A549 (cell line): ENCODE data around the gene KIAA1586. TPM values are rescaled to one million over a fixed set of nuclear protein-coding genes. Genes with fewer than 3 reads are reported as not detected.

Experiments used
- ATAC-seq, 2 experiments: fragments of 200-7000 bp in 1 of 2; fragments of >200 bp in 1 of 2; cut with Nextera tagmentation in 1 of 2; cut with Tn5 transposase in 1 of 2; 3 replicates each; pipeline versions ENCODE4 v1.8.0 to v1.9.1; 2018 to 2020; ENCODE audit warnings: mild to moderate bottlenecking in 1 of 2, moderate library complexity in 1 of 2
- CTCF ChIA-PET: fragments of 300-600 bp; sonication (Branson Sonifier 250); formaldehyde crosslinking; extraction: SDS; loops from one replicate; lab custom pipeline; 2021; ENCODE audit warnings: antibody characterized with exemption, inconsistent platforms; lab: Yijun Ruan, JAX
- POLR2A ChIA-PET: fragments of 350-600 bp; formaldehyde crosslinking; extraction: SDS; loops from one replicate; lab custom pipeline; 2021; ENCODE audit warnings: antibody characterized with exemption, inconsistent platforms; lab: Yijun Ruan, JAX
- DNase-seq, 2 experiments: peaks; one replicate each; pipeline versions ENCODE4 v3.0.0 to v3.0.0-alpha.2; 2011 to 2016; ENCODE audit warnings: low read depth in 1 of 2, low spot score in 1 of 2
- FAIRE-seq: peaks from 2 replicates; lab custom pipeline; 2011; peaks lifted over from hg19 to GRCh38; lab: Jason Lieb, UNC
- H3K27ac ChIP-seq, 2 experiments: fragments of >200 bp; sonication (Bioruptor Twin); formaldehyde crosslinking; 3 replicates each; pipeline ENCODE4 v1.5.1; 2016 to 2017
- H3K4me1 ChIP-seq: fragments of >200 bp; sonication (Bioruptor Twin); formaldehyde crosslinking; 3 replicates; pipeline ENCODE4 v1.6.1; 2016
- H3K4me2 ChIP-seq: fragments of >200 bp; sonication (Bioruptor Twin); formaldehyde crosslinking; 3 replicates; pipeline ENCODE4 v1.6.1; 2016
- H3K4me3 ChIP-seq: fragments of >200 bp; sonication (Bioruptor Twin); formaldehyde crosslinking; 3 replicates; pipeline ENCODE4 v1.5.1; 2016
- H3K9me3 ChIP-seq: fragments of >200 bp; sonication (Bioruptor Twin); formaldehyde crosslinking; 3 replicates; pipeline ENCODE4 v1.6.1; 2016
- ATOH8 ChIP-seq: fragments of 250-450 bp; sonication (Bioruptor Pico); IDR thresholded peaks from 2 replicates; pipeline ENCODE4 v1.5.0; 2020; ENCODE audit warnings: low read depth, mild to moderate bottlenecking, moderate library complexity
- BHLHE40 ChIP-seq: IDR thresholded peaks from 2 replicates; pipeline ENCODE4 v1.6.1; 2012; ENCODE audit warnings: low read depth, low read length, inconsistent platforms
- E2F6 ChIP-seq: IDR thresholded peaks from 2 replicates; pipeline ENCODE4 v1.6.1; 2012; ENCODE audit warnings: low read depth, borderline replicate concordance
- EHMT2 ChIP-seq: fragments of 200-600 bp; sonication (generic); IDR thresholded peaks from 2 replicates; pipeline ENCODE4 v1.6.1; 2016; ENCODE audit warnings: antibody characterized with exemption, low read depth, mild to moderate bottlenecking, moderate library complexity
- ESRRA ChIP-seq: fragments of 150-350 bp; IDR thresholded peaks from 2 replicates; pipeline ENCODE4 v1.6.1; 2014; ENCODE audit warnings: mild to moderate bottlenecking, low read length, borderline replicate concordance
- FOSB ChIP-seq: fragments of 250-450 bp; sonication (Bioruptor Pico); IDR thresholded peaks from 2 replicates; pipeline ENCODE4 v1.5.0; 2020; ENCODE audit warnings: mild to moderate bottlenecking, moderate library complexity
- HEYL ChIP-seq: fragments of 250-450 bp; sonication (Bioruptor Pico); IDR thresholded peaks from 2 replicates; pipeline ENCODE4 v1.8.0; 2021; ENCODE audit warnings: mild to moderate bottlenecking, moderate library complexity
- HMGXB4 ChIP-seq: fragments of 250-450 bp; sonication (Bioruptor Pico); IDR thresholded peaks from 2 replicates; pipeline ENCODE4 v1.5.0; 2021; ENCODE audit warnings: mild to moderate bottlenecking, moderate library complexity, borderline replicate concordance
- JUN ChIP-seq, 2 experiments: fragments of >200 bp; sonication (Bioruptor Twin); formaldehyde crosslinking; IDR thresholded peaks; 2 replicates in 1 of 2; 3 replicates in 1 of 2; pipeline ENCODE4 v1.6.1; 2016 to 2017
- KDM5A ChIP-seq: fragments of 200-600 bp; sonication (generic); IDR thresholded peaks from 2 replicates; pipeline ENCODE4 v1.6.1; 2016; ENCODE audit warnings: antibody characterized with exemption, mild to moderate bottlenecking
- NPAS2 ChIP-seq: fragments of 250-450 bp; sonication (Bioruptor Pico); IDR thresholded peaks from 2 replicates; pipeline ENCODE4 v1.8.0; 2022; ENCODE audit warnings: mild to moderate bottlenecking, moderate library complexity, borderline replicate concordance
- NR3C1 ChIP-seq: fragments of >200 bp; sonication (Bioruptor Twin); formaldehyde crosslinking; IDR thresholded peaks from 3 replicates; pipeline ENCODE4 v1.6.1; 2017
- PBX3 ChIP-seq: IDR thresholded peaks from 2 replicates; pipeline ENCODE4 v1.6.1; 2012
- POLR2A ChIP-seq: IDR thresholded peaks from 2 replicates; pipeline ENCODE4 v1.6.1; 2012; ENCODE audit warnings: mild to moderate bottlenecking, low read length
- POLR2AphosphoS2 ChIP-seq: conservative IDR thresholded peaks from 2 replicates; pipeline ENCODE4 v1.6.1; 2012; ENCODE audit warnings: low read length, improper control_type of control experiment, inconsistent platforms
- SREBF2 ChIP-seq: fragments of 450-650 bp; IDR thresholded peaks from 2 replicates; pipeline ENCODE4 v1.6.1; 2014; ENCODE audit warnings: mild to moderate bottlenecking, moderate library complexity
- WGBS: methylation state at CpG from one replicate; pipeline ENCODE4 v1.1.6; 2017; ENCODE audit errors: missing lambda C conversion rate; 5-methylcytosine and 5-hydroxymethylcytosine counted together
- polyA plus RNA-seq, 4 experiments: library from polyadenylated mRNA; depleted of rRNA in 3 of 4; stranded (reverse); fragments of >200 nt; fragmentation: RNase III in 1 of 4; extraction: RNeasy Plus Mini Kit Qiagen cat#74134 plus additional on column Dnase treatment in 1 of 4; gene quantifications; 2 replicates in 3 of 4; 3 replicates in 1 of 4; pipeline ENCODE4 v1.2.3, GENCODE V29; 2011 to 2017
- TF ChIP-seq, protein P1 (sequence below): fragments of 450-650 bp; IDR thresholded peaks from 2 replicates; pipeline ENCODE4 v1.6.1; 2014; ENCODE audit warnings: antibody characterized with exemption

Gene KIAA1586
- polyA plus RNA-seq, 2 of the 4 experiments (the other 2 are of a cell fraction), result 4.7 to 6.3 TPM

- H3K4me2 ChIP-seq, result no peak overlapping the region
- no peaks in the 10 kb centered on the region for H3K9me3 ChIP-seq
- no peak overlapping the region for H3K27ac ChIP-seq
- no peak overlapping the region for H3K4me3 ChIP-seq
- FAIRE-seq, result no peak
- WGBS, result 57% methylated on average over 2 of the region's 2 CpGs
- no peak for ATAC-seq
- ChIA-PET CTCF (interaction anchor here (0.6 to 1.3 kb wide), 3 partner anchors 120 to 420 kb away, joined by 4 to 7 read pairs (median 4); no protein-coding TSS in a partner anchor), POLR2A (no interaction called here)
- H3K4me1 ChIP-seq, result no peaks in the 10 kb centered on the region
- TF ChIP-seq POLR2A (no peak), KDM5A (no peak), HEYL (CRISPR knock-in tag) (no peak), ESRRA (no peak), NPAS2 (CRISPR knock-in tag) (no peak), SREBF2 (no peak), HMGXB4 (no peak), PBX3 (no peak), POLR2AphosphoS2 (no peak), JUN (IDR thresholded peaks at IDR 0.05) (no peak)
- TF ChIP-seq, protein P1, sequence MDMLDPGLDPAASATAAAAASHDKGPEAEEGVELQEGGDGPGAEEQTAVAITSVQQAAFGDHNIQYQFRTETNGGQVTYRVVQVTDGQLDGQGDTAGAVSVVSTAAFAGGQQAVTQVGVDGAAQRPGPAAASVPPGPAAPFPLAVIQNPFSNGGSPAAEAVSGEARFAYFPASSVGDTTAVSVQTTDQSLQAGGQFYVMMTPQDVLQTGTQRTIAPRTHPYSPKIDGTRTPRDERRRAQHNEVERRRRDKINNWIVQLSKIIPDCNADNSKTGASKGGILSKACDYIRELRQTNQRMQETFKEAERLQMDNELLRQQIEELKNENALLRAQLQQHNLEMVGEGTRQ, result no peak
- no peak for DNase-seq
Observed at GRCh38 chr6:57024321-57024720, 22.2 kb upstream of the KIAA1586 start.

DNA sequence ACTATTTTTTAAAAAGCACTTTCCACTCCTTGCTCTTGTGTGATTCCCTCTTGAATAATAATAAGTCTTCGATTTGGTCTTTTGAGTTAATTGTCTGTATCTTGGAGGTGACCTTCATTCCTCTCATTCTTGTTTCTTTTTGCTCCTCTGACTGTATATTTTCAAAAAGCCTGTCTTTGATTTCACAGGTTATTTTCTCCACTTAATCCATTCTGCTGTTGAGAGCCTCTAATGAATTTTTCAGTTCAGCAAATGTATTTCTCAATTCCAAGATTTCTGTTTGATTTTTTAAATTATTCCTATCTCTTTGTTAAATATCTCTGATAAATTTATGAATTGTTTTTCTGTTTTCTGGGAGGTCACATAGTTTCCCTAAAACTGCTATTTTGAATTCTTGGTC lies 21.7 kb upstream of the KIAA1586 start:
- DNase-seq (no peak), FAIRE-seq (no peak), ATAC-seq (no peak)
- Histone ChIP-seq H3K27ac (no peak overlapping the region), H3K4me1 (no peaks in the 10 kb centered on the region), H3K4me2 (no peak overlapping the region), H3K9me3 (no peaks in the 10 kb centered on the region), H3K4me3 (no peak overlapping the region)
- 52% methylated on average over 1 of the region's 1 CpG for WGBS
- ChIA-PET POLR2A (no interaction called here), CTCF (interaction anchor here (1.3 kb wide), 1 partner anchor 120 kb away, joined by 7 read pairs; no protein-coding TSS in a partner anchor)
- TF ChIP-seq HEYL (CRISPR knock-in tag) (no peak), ATOH8 (CRISPR knock-in tag) (no peak), E2F6 (no peak)

GRCh38 chr6:57026001-57026400 lies 20.5 kb upstream of the KIAA1586 start:
- CTCF ChIA-PET, result interaction anchor here (0.7 to 1.3 kb wide), 2 partner anchors 71 to 122 kb away, joined by 3 to 4 read pairs; partner anchors contain the start of gene BEND6
- Histone ChIP-seq H3K9me3 (no peaks in the 10 kb centered on the region), H3K4me2 (no peak overlapping the region), H3K27ac (no peak overlapping the region), H3K4me1 (no peaks in the 10 kb centered on the region)
- DNase-seq, result no peak
- no peak for FAIRE-seq
- WGBS, result 43% methylated on average over 1 of the region's 1 CpG
- TF ChIP-seq FOSB (CRISPR knock-in tag) (no peak), BHLHE40 (no peak), EHMT2 (no peak), NR3C1 (no peak)
- TF ChIP-seq, all 56 proteins: peak for 0
- no peak for ATAC-seq
- POLR2A ChIA-PET, result no interaction called here
- H3K4me3 ChIP-seq, result no peak overlapping the region
